HCT116 (cell line): ENCODE data around the gene UBE2L5. TPM values are rescaled to one million over a fixed set of nuclear protein-coding genes. Genes with fewer than 3 reads are reported as not detected.

Experiments used
- ATAC-seq: fragments of 200-7000 bp; cut with Tn5 transposase; 2 replicates; pipeline ENCODE4 v1.9.1; 2020; ENCODE audit warnings: mild to moderate bottlenecking, moderate library complexity
- BruUV-seq: library from RNA; stranded (reverse); fragments of 400-500 nt; replicated peaks from 2 replicates; lab custom pipeline; 2021; lab: Mats Ljungman, UMichigan
- CTCF ChIA-PET: fragments of 300-600 bp; sonication (Branson Sonifier 250); formaldehyde crosslinking; loops from one replicate; lab custom pipeline; 2021; ENCODE audit warnings: antibody characterized with exemption; lab: Charles Lee
- POLR2A ChIA-PET: fragments of 300-600, 350-600 bp; sonication (Branson Sonifier 250); formaldehyde crosslinking; loops from one replicate; lab custom pipeline; 2021; ENCODE audit warnings: antibody characterized with exemption; lab: Charles Lee
- RAD21 ChIA-PET, 2 experiments: fragments of 300-600 bp; sonication (Branson Sonifier 250); formaldehyde crosslinking; loops; one replicate each; lab custom pipeline; 2023; ENCODE audit warnings: low total read pairs in 2 of 2; ENCODE audit not compliant: uncharacterized antibody in 2 of 2, unreplicated experiment in 2 of 2, low non-redundant PET in 1 of 2; lab: Charles Lee
- DNase-seq: peaks from one replicate; pipeline ENCODE4 v3.0.0-alpha.2; 2010; ENCODE audit warnings: low read depth, low spot score
- H2AFZ ChIP-seq: fragments of 200-600 bp; shearing (Covaris generic), sonication (generic); 2 replicates; pipeline ENCODE4 v1.6.1; 2017; ENCODE audit warnings: low read depth, mixed run types, mixed read lengths, antibody characterized with exemption, low read length; ENCODE audit not compliant: poor library complexity, severe bottlenecking
- H3K27ac ChIP-seq: 2 replicates; pipeline ENCODE4 v1.5.1; 2012; ENCODE audit warnings: low read depth, low read length
- H3K27me3 ChIP-seq: fragments of 200-600 bp; sonication (generic); 2 replicates; pipeline ENCODE4 v1.6.1; 2016; ENCODE audit warnings: mixed run types, low read length, mixed read lengths; ENCODE audit not compliant: insufficient read depth
- H3K36me3 ChIP-seq, 2 experiments: fragments of 200-500 bp in 1 of 2; fragments of 200-600 bp in 1 of 2; sonication (Bioruptor generic) in 1 of 2; sonication (generic) in 1 of 2; 2 replicates each; pipeline versions ENCODE4 v1.5.1 to v1.6.1; 2014 to 2016; ENCODE audit warnings: low read length in 2 of 2, inconsistent platforms in 1 of 2, mixed read lengths in 1 of 2, mixed run types in 1 of 2; ENCODE audit not compliant: insufficient read depth in 2 of 2, control insufficient read depth in 1 of 2
- H3K4me1 ChIP-seq, 2 experiments: fragments of 200-600 bp in 1 of 2; sonication (generic) in 1 of 2; 2 replicates each; pipeline versions ENCODE4 v1.5.1 to v1.6.1; 2012 to 2017; ENCODE audit warnings: low read length in 2 of 2, inconsistent platforms in 1 of 2, mild to moderate bottlenecking in 1 of 2, mixed read lengths in 1 of 2, mixed run types in 1 of 2, moderate library complexity in 1 of 2; ENCODE audit not compliant: insufficient read depth in 2 of 2, control insufficient read depth in 1 of 2
- H3K4me2 ChIP-seq: fragments of 200-600 bp; sonication (generic); 2 replicates; pipeline ENCODE4 v1.6.1; 2017; ENCODE audit warnings: mixed run types, low read length, mixed read lengths
- H3K4me3 ChIP-seq, 2 experiments: fragments of 200-600 bp in 1 of 2; sonication (generic) in 1 of 2; replicated peaks in 1 of 2; 2 replicates each; pipeline ENCODE4 v1.5.1; 2011 to 2016; ENCODE audit warnings: low read length in 2 of 2, control low read depth in 1 of 2, low read depth in 1 of 2, mild to moderate bottlenecking in 1 of 2, mixed read lengths in 1 of 2, mixed run types in 1 of 2
- H3K79me2 ChIP-seq: fragments of 200-600 bp; sonication (generic); 2 replicates; pipeline ENCODE4 v1.6.1; 2017; ENCODE audit warnings: mild to moderate bottlenecking, mixed run types, low read length, moderate library complexity, mixed read lengths; ENCODE audit not compliant: insufficient read depth
- H3K9ac ChIP-seq: fragments of 200-600 bp; sonication (generic); 2 replicates; pipeline ENCODE4 v1.6.1; 2016; ENCODE audit warnings: low read length, mixed read lengths
- H3K9me2 ChIP-seq: fragments of 200-600 bp; sonication (generic), shearing (Covaris generic); 2 replicates; pipeline ENCODE4 v1.6.1; 2017; ENCODE audit warnings: mixed run types, mild to moderate bottlenecking, moderate library complexity; ENCODE audit not compliant: insufficient read depth
- H3K9me3 ChIP-seq, 2 experiments: fragments of 200-500 bp in 1 of 2; fragments of 200-600 bp in 1 of 2; sonication (Bioruptor generic) in 1 of 2; sonication (generic) in 1 of 2; 2 replicates each; pipeline ENCODE4 v1.6.1; 2014 to 2017; ENCODE audit warnings: low read length in 2 of 2, mixed read lengths in 2 of 2, inconsistent platforms in 1 of 2, low read depth in 1 of 2, mild to moderate bottlenecking in 1 of 2, mixed run types in 1 of 2, moderate library complexity in 1 of 2; ENCODE audit not compliant: control insufficient read depth in 1 of 2, insufficient read depth in 1 of 2
- H4K20me1 ChIP-seq: fragments of 200-600 bp; sonication (generic), shearing (Covaris generic); 2 replicates; pipeline ENCODE4 v1.6.1; 2017; ENCODE audit warnings: mixed run types, mild to moderate bottlenecking, moderate library complexity; ENCODE audit not compliant: insufficient read depth
- CBX3 ChIP-seq: IDR thresholded peaks from 2 replicates; pipeline ENCODE4 v1.6.1; 2012; ENCODE audit warnings: low read depth
- CEBPB ChIP-seq: IDR thresholded peaks from 2 replicates; pipeline ENCODE4 v1.6.1; 2012; ENCODE audit warnings: low read depth
- CTCF ChIP-seq, 3 experiments: fragments of 200-600 bp in 1 of 3; sonication (generic) in 1 of 3; IDR thresholded peaks in 2 of 3; conservative IDR thresholded peaks in 1 of 3; 2 replicates each; pipeline ENCODE4 v1.5.1; 2012 to 2017; ENCODE audit warnings: low read depth in 2 of 3, low read length in 2 of 3, antibody characterized with exemption in 1 of 3, borderline replicate concordance in 1 of 3, control low read depth in 1 of 3, mild to moderate bottlenecking in 1 of 3, mixed read lengths in 1 of 3, mixed run types in 1 of 3, moderate library complexity in 1 of 3; ENCODE audit not compliant: insufficient read depth in 1 of 3
- EGR1 ChIP-seq: IDR thresholded peaks from 2 replicates; pipeline ENCODE4 v1.6.1; 2012; ENCODE audit warnings: low read depth
- EZH2 ChIP-seq: fragments of 200-600 bp; sonication (generic); IDR thresholded peaks from 2 replicates; pipeline ENCODE4 v1.6.1; 2017; ENCODE audit warnings: antibody characterized with exemption, mixed run types
- EZH2phosphoT487 ChIP-seq: fragments of 200-600 bp; IDR thresholded peaks from 2 replicates; pipeline ENCODE4 v1.6.1; 2018; ENCODE audit warnings: antibody characterized with exemption, borderline replicate concordance
- FOSL1 ChIP-seq: IDR thresholded peaks from 2 replicates; pipeline ENCODE4 v1.6.1; 2012; ENCODE audit warnings: low read depth
- POLR2A ChIP-seq: IDR thresholded peaks from 2 replicates; pipeline ENCODE4 v1.7.0; 2011; ENCODE audit warnings: borderline replicate concordance; ENCODE audit not compliant: insufficient read depth, insufficient read length; ENCODE audit errors: extremely low read depth
- SIN3A ChIP-seq: IDR thresholded peaks from 2 replicates; pipeline ENCODE4 v1.6.1; 2012; ENCODE audit warnings: low read depth
- SP1 ChIP-seq: IDR thresholded peaks from 2 replicates; pipeline ENCODE4 v1.6.1; 2012; ENCODE audit warnings: low read depth
- SRF ChIP-seq: IDR thresholded peaks from 2 replicates; pipeline ENCODE4 v1.6.1; 2012; ENCODE audit warnings: low read depth
- TCF7L2 ChIP-seq: IDR thresholded peaks from 2 replicates; pipeline ENCODE4 v1.7.0; 2011; ENCODE audit warnings: borderline replicate concordance, inconsistent platforms; ENCODE audit not compliant: insufficient read depth, insufficient read length; ENCODE audit errors: extremely low read depth
- ZBTB33 ChIP-seq: IDR thresholded peaks from 2 replicates; pipeline ENCODE4 v1.6.1; 2011; ENCODE audit warnings: mild to moderate bottlenecking, low read length, moderate library complexity; ENCODE audit not compliant: insufficient replicate concordance; ENCODE audit errors: extremely low read depth
- ZFX ChIP-seq: fragments of 450-650 bp; IDR thresholded peaks from 2 replicates; pipeline ENCODE4 v1.6.1; 2017
- intact Hi-C: fragments of 100-400 bp; cut with micrococcal nuclease; formaldehyde crosslinking; loops from 2 replicates; pipeline ENCODE4 v1.10.0; 2022
- total RNA-seq: library from RNA; stranded (reverse); gene quantifications from one replicate; pipeline ENCODE4 v1.2.1, GENCODE V29; 2021; ENCODE audit not compliant: unreplicated experiment

Gene UBE2L5
- total RNA-seq, 1 experiment from 2014 or later = 0.15 TPM

- no peak for ATAC-seq
- intact Hi-C loops = no loop called here
- CTCF ChIA-PET = interaction anchor here (1.1 kb wide), 1 partner anchor 336 kb away, joined by 4 read pairs; no protein-coding TSS in a partner anchor
Observed at GRCh38 chr13:30448441-30448840, 26.1 kb downstream of the UBE2L5 start.

GRCh38 chr13:30450066-30450465 is 27.8 kb downstream of the UBE2L5 start:
- Histone ChIP-seq H3K27me3 (no peaks in the 10 kb centered on the region), H3K36me3 (no peaks in the 10 kb centered on the region), H3K79me2 (no peaks in the 10 kb centered on the region), H3K27ac (no peak overlapping the region), H3K9ac (no peak overlapping the region), H3K4me2 (no peak overlapping the region), H4K20me1 (no peaks in the 10 kb centered on the region), H3K9me3 (no peaks in the 10 kb centered on the region), H3K4me1 (peaks cover 0 to 3% of the 10 kb centered on the region in 2 experiments; a peak in 1 of 4 replicates), H2AFZ (no peak overlapping the region), H3K4me3 (no peak overlapping the region), H3K9me2 (no peaks in the 10 kb centered on the region)
- POLR2A ChIA-PET = no interaction called here
- RAD21 ChIA-PET = no interaction called here
- no peak for DNase-seq
- ATAC-seq = no peak
- CTCF ChIA-PET = no interaction called here
- TF ChIP-seq TCF7L2 (no peak), ZBTB33 (no peak), EZH2phosphoT487 (no peak), SRF (no peak), FOSL1 (no peak), CTCF (IDR thresholded peaks at IDR 0.05 in 2 of 3, conservative IDR thresholded peaks at IDR 0.05 in 1 of 3; ENCODE audit: borderline replicate concordance in 1 of 3, insufficient read depth in 1 of 3, low read depth in 2 of 3, low read length in 2 of 3) (no peak), ZFX (no peak), CEBPB (no peak)
- intact Hi-C loops = no loop called here
- BruUV-seq = no TSS peak

More at GRCh38 chr13:30448441-30448840, 26.1 kb downstream of the UBE2L5 start:
- H3K36me3 ChIP-seq = no peaks in the 10 kb centered on the region
- TF ChIP-seq SIN3A (no peak), SP1 (no peak), EGR1 (no peak), CBX3 (no peak), ZFX (no peak), EZH2 (no peak), POLR2A (no peak), FOSL1 (no peak)
- POLR2A ChIA-PET = no interaction called here
- peaks cover 0 to 3% of the 10 kb centered on the region in 2 experiments; a peak in 1 of 4 replicates for H3K4me1 ChIP-seq
- H2AFZ ChIP-seq = no peak overlapping the region
- H4K20me1 ChIP-seq = no peaks in the 10 kb centered on the region
- H3K27ac ChIP-seq = no peak overlapping the region
- RAD21 ChIA-PET = interaction anchor here in 1 of 2 experiments (0.7 kb wide), 1 partner anchor 15 kb away, joined by 3 read pairs; no protein-coding TSS in a partner anchor
- no peaks in the 10 kb centered on the region for H3K9me2 ChIP-seq
- H3K9ac ChIP-seq = no peak overlapping the region
- H3K4me2 ChIP-seq = no peak overlapping the region
- DNase-seq = no peak
- BruUV-seq = no TSS peak
- no peak overlapping the region for H3K4me3 ChIP-seq
- no peaks in the 10 kb centered on the region for H3K9me3 ChIP-seq
- H3K27me3 ChIP-seq = no peaks in the 10 kb centered on the region
- no peaks in the 10 kb centered on the region for H3K79me2 ChIP-seq
